ENCODE measurements around the gene SHANK3.

DNA sequence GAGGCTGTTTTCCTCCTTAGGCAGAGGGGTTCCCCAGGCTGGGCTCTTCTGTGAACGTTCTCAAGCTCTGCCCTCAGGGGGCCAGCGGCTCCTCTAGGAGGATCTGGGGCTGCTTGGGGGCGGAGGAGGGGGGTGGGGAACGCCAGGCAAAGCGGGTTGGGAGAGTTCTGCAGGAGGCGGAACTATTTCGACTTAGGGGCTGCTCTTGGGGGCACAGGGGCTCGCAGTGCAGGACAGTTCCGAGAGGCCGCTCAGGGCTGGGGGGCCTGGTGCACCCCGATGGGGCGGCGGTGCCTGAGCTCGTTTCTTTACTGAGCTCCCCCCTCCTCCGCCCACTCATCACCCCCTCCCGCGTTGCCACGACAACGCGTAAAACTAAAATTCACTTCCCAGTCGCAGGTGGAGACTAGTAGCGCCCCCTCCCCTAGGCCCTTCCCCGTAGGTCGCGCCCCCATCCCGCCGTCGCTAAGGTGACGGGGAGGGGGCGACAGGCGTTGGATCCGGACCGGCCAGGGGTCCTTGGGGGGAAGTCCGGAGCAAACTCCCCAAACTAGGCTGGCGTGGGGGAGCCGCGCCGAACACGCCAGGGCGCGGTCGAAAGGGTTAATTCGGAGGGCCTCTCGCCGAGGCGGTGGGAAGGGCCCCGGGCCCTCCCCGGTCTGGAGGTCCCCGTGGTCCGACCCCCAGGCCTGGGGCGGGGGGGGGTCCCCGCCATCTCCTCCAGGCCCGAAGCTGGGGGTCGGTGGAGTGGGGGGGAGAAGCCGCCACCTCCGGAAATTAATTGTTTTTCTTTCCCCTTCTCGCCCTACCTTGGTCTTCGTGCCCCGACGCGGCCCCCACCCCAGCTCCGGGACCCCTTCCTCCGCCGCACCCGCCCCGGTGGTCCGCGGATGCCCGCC, 857 bp downstream of the SHANK3 start:
- no peak for TF ChIP-seq POLR2A (IDR thresholded peaks at IDR 0.05)
- TF ChIP-seq, protein P1, sequence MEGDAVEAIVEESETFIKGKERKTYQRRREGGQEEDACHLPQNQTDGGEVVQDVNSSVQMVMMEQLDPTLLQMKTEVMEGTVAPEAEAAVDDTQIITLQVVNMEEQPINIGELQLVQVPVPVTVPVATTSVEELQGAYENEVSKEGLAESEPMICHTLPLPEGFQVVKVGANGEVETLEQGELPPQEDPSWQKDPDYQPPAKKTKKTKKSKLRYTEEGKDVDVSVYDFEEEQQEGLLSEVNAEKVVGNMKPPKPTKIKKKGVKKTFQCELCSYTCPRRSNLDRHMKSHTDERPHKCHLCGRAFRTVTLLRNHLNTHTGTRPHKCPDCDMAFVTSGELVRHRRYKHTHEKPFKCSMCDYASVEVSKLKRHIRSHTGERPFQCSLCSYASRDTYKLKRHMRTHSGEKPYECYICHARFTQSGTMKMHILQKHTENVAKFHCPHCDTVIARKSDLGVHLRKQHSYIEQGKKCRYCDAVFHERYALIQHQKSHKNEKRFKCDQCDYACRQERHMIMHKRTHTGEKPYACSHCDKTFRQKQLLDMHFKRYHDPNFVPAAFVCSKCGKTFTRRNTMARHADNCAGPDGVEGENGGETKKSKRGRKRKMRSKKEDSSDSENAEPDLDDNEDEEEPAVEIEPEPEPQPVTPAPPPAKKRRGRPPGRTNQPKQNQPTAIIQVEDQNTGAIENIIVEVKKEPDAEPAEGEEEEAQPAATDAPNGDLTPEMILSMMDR (IDR thresholded peaks at IDR 0.05): no peak
